K562 (cell line): Measurements from ENCODE around the gene PGF. TPM values are rescaled to one million over a fixed set of nuclear protein-coding genes. Genes with fewer than 3 reads are reported as not detected.
"Not testable (repeated sequence)": the region's sequence is repeated elsewhere in the genome, so short reads cannot be mapped to it uniquely, and the experiment has no call there.

ENCODE experiments used
- ATAC-seq: fragments of 200-7000 bp; cut with Tn5 transposase; 3 replicates; pipeline ENCODE4 v1.9.1; 2020; ENCODE audit warnings: moderate library complexity
- BruUV-seq: library from RNA; stranded (reverse); fragments of 400-500 nt; replicated peaks from 2 replicates; lab custom pipeline; 2021; lab: Mats Ljungman, UMichigan
- CTCF ChIA-PET: fragments of 300-600 bp; formaldehyde crosslinking; extraction: SDS; loops from one replicate; lab custom pipeline; 2021; ENCODE audit warnings: low intra/inter-chr PET ratio; lab: Yijun Ruan, JAX
- POLR2A ChIA-PET: fragments of 300-600, 350-650 bp; sonication (Branson Sonifier 250); formaldehyde crosslinking; extraction: SDS; loops from one replicate; lab custom pipeline; 2021; ENCODE audit warnings: antibody characterized with exemption, inconsistent platforms; lab: Yijun Ruan, JAX
- DNase-seq, 4 experiments: peaks; one replicate each; pipeline versions ENCODE4 v3.0.0 to v3.0.0-alpha.2; 2011 to 2018; ENCODE audit warnings: low spot score in 3 of 4, mixed read lengths in 3 of 4; ENCODE audit errors: extremely low read depth in 1 of 4
- FAIRE-seq: peaks from 2 replicates; lab custom pipeline; 2011; peaks lifted over from hg19 to GRCh38; lab: Jason Lieb, UNC
- H2AFZ ChIP-seq: 2 replicates; pipeline ENCODE4 v1.6.0; 2011; ENCODE audit warnings: low read depth, low read length, control low read depth, inconsistent platforms
- H3K27ac ChIP-seq: fragments of 200-600 bp; 3 replicates; pipeline ENCODE4 v1.8.0; 2011; ENCODE audit warnings: low read depth, mild to moderate bottlenecking, control low read depth, inconsistent platforms, low read length, moderate library complexity, mixed read lengths; ENCODE audit errors: extremely low read depth
- H3K27me3 ChIP-seq, 2 experiments: fragments of 300-600 bp in 1 of 2; 2 replicates in 1 of 2; 3 replicates in 1 of 2; pipeline versions ENCODE4 v1.6.0 to v1.8.0; 2011; ENCODE audit warnings: inconsistent platforms in 2 of 2, low read length in 2 of 2, mild to moderate bottlenecking in 1 of 2, mixed read lengths in 1 of 2, moderate library complexity in 1 of 2; ENCODE audit not compliant: control insufficient read depth in 2 of 2, insufficient read depth in 2 of 2
- H3K36me3 ChIP-seq: fragments of 300-600 bp; 3 replicates; pipeline ENCODE4 v1.8.0; 2011; ENCODE audit warnings: mild to moderate bottlenecking, low read length, inconsistent platforms; ENCODE audit not compliant: control insufficient read depth, insufficient read depth
- H3K4me1 ChIP-seq, 2 experiments: fragments of 200-600 bp in 1 of 2; replicated peaks in 1 of 2; 2 replicates in 1 of 2; 3 replicates in 1 of 2; pipeline versions ENCODE4 v1.5.1 to v1.8.0; 2011; ENCODE audit warnings: inconsistent platforms in 2 of 2, low read length in 2 of 2, mild to moderate bottlenecking in 1 of 2, mixed read lengths in 1 of 2, moderate library complexity in 1 of 2; ENCODE audit not compliant: control insufficient read depth in 2 of 2, insufficient read depth in 2 of 2
- H3K4me2 ChIP-seq: 2 replicates; pipeline ENCODE4 v1.6.1; 2011; ENCODE audit warnings: low read length, control low read depth, inconsistent platforms, mixed read lengths; ENCODE audit not compliant: insufficient read depth
- H3K4me3 ChIP-seq: fragments of 200-600 bp; sonication (generic), shearing (Covaris generic); 2 replicates; pipeline ENCODE4 v1.5.1; 2016; ENCODE audit warnings: control low read depth, inconsistent platforms
- H3K79me2 ChIP-seq: fragments of 200-600 bp; 3 replicates; pipeline ENCODE4 v1.8.0; 2011; ENCODE audit warnings: low read length, inconsistent platforms; ENCODE audit not compliant: control insufficient read depth, insufficient read depth
- H3K9ac ChIP-seq, 2 experiments: 2 replicates each; pipeline versions ENCODE4 v1.6.0 to v1.6.1; 2011; ENCODE audit warnings: low read depth in 2 of 2, low read length in 2 of 2, control low read depth in 1 of 2, inconsistent platforms in 1 of 2, mild to moderate bottlenecking in 1 of 2, mixed read lengths in 1 of 2; ENCODE audit not compliant: insufficient read depth in 1 of 2
- H3K9me1 ChIP-seq: one replicate; pipeline ENCODE4 v1.6.0; 2011; ENCODE audit warnings: inconsistent platforms, mild to moderate bottlenecking, low read length, moderate library complexity; ENCODE audit not compliant: control insufficient read depth, insufficient read depth
- H3K9me3 ChIP-seq: replicated peaks from 2 replicates; pipeline ENCODE4 v1.5.1; 2011; ENCODE audit warnings: low read depth, low read length, inconsistent platforms; ENCODE audit not compliant: control insufficient read depth, insufficient read depth
- H4K20me1 ChIP-seq: replicated peaks from 2 replicates; pipeline ENCODE4 v1.6.1; 2011; ENCODE audit warnings: low read length, inconsistent platforms, mixed read lengths; ENCODE audit not compliant: control insufficient read depth, insufficient read depth
- E2F3 ChIP-seq: fragments of 250-450 bp; sonication (Bioruptor Pico); IDR thresholded peaks from 2 replicates; pipeline ENCODE4 v1.4.0; 2020; ENCODE audit warnings: mild to moderate bottlenecking
- KDM1A ChIP-seq, 2 experiments: fragments of 450-650 bp; IDR thresholded peaks; 2 replicates each; pipeline ENCODE4 v1.6.1; 2016; ENCODE audit warnings: mild to moderate bottlenecking in 2 of 2
- RBM15 ChIP-seq: fragments of 200-400 bp; formaldehyde crosslinking; IDR thresholded peaks from 2 replicates; pipeline ENCODE4 v1.6.1; 2018; ENCODE audit warnings: mild to moderate bottlenecking, low read length, moderate library complexity; ENCODE audit not compliant: insufficient read depth
- RBM25 ChIP-seq: fragments of 200-400 bp; formaldehyde crosslinking; IDR thresholded peaks from 2 replicates; pipeline ENCODE4 v1.6.1; 2018; ENCODE audit warnings: low read length, low read depth, moderate library complexity; ENCODE audit not compliant: severe bottlenecking
- WGBS: fragments of 100-300 bp; shearing (Covaris generic); methylation state at CpG from one replicate; pipeline ENCODE4 v1.1.6; 2016; ENCODE audit warnings: low coverage, mixed read lengths; ENCODE audit not compliant: insufficient coverage; ENCODE audit errors: missing lambda C conversion rate; 5-methylcytosine and 5-hydroxymethylcytosine counted together
- in situ Hi-C: fragments of 300-500 bp; cut with MboI; formaldehyde crosslinking; loops from 4 replicates; pipeline ENCODE4 v1.15.0; 2018; ENCODE audit warnings: inconsistent platforms, mixed read lengths
- intact Hi-C: fragments of 100-400 bp; cut with micrococcal nuclease; formaldehyde crosslinking; loops from 2 replicates; pipeline ENCODE4 v1.14.2; 2022
- polyA plus RNA-seq, 8 experiments: library from polyadenylated mRNA; depleted of rRNA in 4 of 8; stranded (reverse) in 5 of 8; unstranded in 3 of 8; fragments of >200 nt; fragmentation: Nextera tagmentation in 2 of 8; fragmentation: Illumina TruSeq in 1 of 8; extraction: Ambion mirVana in 2 of 8; extraction: Trizol in 1 of 8; gene quantifications; 2 replicates each; pipeline versions ENCODE4 v1.2.1 to v1.2.3, GENCODE V29; 2011 to 2014; ENCODE audit warnings: inconsistent platforms in 1 of 8, missing spikeins in 1 of 8
- total RNA-seq, 7 experiments: library from RNA; depleted of rRNA in 6 of 7; stranded (reverse); fragments of >200 nt in 6 of 7; fragmentation: Illumina TruSeq in 2 of 7; extraction: Trizol in 2 of 7; gene quantifications; 2 replicates each; pipeline versions ENCODE4 v1.2.1 to v1.2.3, GENCODE V29; 2011 to 2021; ENCODE audit warnings: low replicate concordance in 1 of 7

Gene PGF
- total and polyA plus RNA-seq, 9 of the 15 experiments (the other 6 are each of a cell fraction or from before 2014, with no cell fraction given), result 0.04 to 0.44 (median 0.18) TPM

DNA sequence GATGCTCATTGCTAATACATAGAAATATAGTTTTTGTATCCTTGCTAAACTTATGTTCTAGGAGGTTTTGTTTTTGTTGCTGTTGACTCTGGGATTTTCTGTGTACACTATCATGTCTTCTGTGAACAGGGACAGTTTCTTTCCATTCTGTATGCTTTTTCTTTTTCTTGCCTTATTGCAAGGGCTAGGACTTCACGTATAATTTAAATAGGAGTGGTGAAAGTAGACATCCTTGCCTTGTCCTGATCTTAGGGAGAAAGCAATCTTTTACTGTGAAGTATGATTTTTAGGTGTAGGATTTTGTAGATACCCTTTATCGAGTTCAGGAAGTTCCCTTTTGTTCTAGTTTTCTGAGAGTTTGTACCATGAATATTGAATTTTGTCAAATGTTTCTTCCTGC is 45.9 kb upstream of the PGF start:
- peaks cover 5 to 8% of the 10 kb centered on the region in 2 experiments; a peak in 2 of 5 replicates for H3K4me1 ChIP-seq
- no peak overlapping the region for H3K4me2 ChIP-seq
- POLR2A ChIA-PET, result no interaction called here
- TF ChIP-seq RBM15 (no peak), KDM1A (IDR thresholded peaks at IDR 0.05) (0 out of 4 replicates have a peak, but pooled peaks of 1 of the 2 experiments have one; percentile 7), E2F3 (no peak), RBM25 (peak; percentile 62)
- TF ChIP-seq, all 486 proteins: peak for 2
- Histone ChIP-seq H3K36me3 (peaks cover 21% of the 10 kb centered on the region; the same call in 2 of the 3 replicates), H4K20me1 (no peaks in the 10 kb centered on the region), H2AFZ (no peak overlapping the region), H3K9me3 (no peaks in the 10 kb centered on the region; the same call in 1 of the 2 replicates), H3K27ac (no peak overlapping the region), H3K9me1 (no peaks in the 10 kb centered on the region), H3K27me3 (no peaks in the 10 kb centered on the region), H3K79me2 (peaks cover 21% of the 10 kb centered on the region), H3K9ac (no peak overlapping the region), H3K4me3 (no peak overlapping the region)
- no peak for DNase-seq
- in situ Hi-C loops, result no loop called here
- no peak for FAIRE-seq
- intact Hi-C loops, result loop anchor here (5.0 kb wide), 1 partner anchor 54 kb away; no protein-coding TSS in a partner anchor
- 93% methylated on average over 2 of the region's 2 CpGs for WGBS
- CTCF ChIA-PET, result no interaction called here
- no TSS peak for BruUV-seq
- no peak for ATAC-seq

DNA sequence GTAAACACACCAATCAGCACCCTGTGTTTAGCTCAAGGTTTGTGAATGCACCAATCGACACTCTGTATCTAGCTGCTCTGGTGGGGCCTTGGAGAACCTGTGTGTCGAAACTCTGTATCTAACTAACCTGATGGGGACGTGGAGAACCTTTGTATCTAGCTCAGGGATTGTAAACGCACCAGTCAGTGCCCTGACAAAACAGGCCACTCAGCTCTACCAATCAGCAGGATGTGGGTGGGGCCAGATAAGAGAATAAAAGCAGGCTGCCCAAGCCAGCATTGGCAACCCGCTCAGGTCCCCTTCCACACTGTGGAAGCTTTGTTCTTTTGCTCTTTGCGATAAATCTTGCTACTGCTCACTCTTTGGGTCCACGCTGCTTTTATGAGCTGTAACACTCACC is 40.4 kb upstream of the PGF start:
- H3K27ac ChIP-seq, in situ Hi-C loops, BruUV-seq, CTCF ChIA-PET, H3K9me1 ChIP-seq, H3K79me2 ChIP-seq, H3K4me1 ChIP-seq, H3K4me2 ChIP-seq, H3K9ac ChIP-seq, H3K4me3 ChIP-seq, POLR2A ChIA-PET, H4K20me1 ChIP-seq, FAIRE-seq, H3K27me3 ChIP-seq, DNase-seq, H2AFZ ChIP-seq, ATAC-seq, H3K36me3 ChIP-seq, intact Hi-C loops, H3K9me3 ChIP-seq: not testable (repeated sequence)
- WGBS, result no CpG with 5 or more reads among the region's 7 CpGs

GRCh38 chr14:74994182-74994581 is 38.8 kb upstream of the PGF start:
- H3K79me2 ChIP-seq, H3K9me1 ChIP-seq, CTCF ChIA-PET, H3K4me3 ChIP-seq, ATAC-seq, H3K4me1 ChIP-seq, in situ Hi-C loops, H4K20me1 ChIP-seq, DNase-seq, POLR2A ChIA-PET, H3K27ac ChIP-seq, H2AFZ ChIP-seq, FAIRE-seq, H3K4me2 ChIP-seq, H3K36me3 ChIP-seq, intact Hi-C loops, H3K27me3 ChIP-seq, H3K9ac ChIP-seq, H3K9me3 ChIP-seq, BruUV-seq: not testable (repeated sequence)
- no CpG with 5 or more reads among the region's 28 CpGs for WGBS
